Thyroid gland (tissue), 4 donors: ENCODE results near the gene ASPG.

ENCODE experiments used
- POLR2A ChIP-seq, 2 donors: fragments of 450-650 bp; IDR thresholded peaks; one replicate each; pipeline ENCODE4 v1.6.1; 2017; ENCODE audit warnings: antibody characterized with exemption in 2 of 2, mild to moderate bottlenecking in 2 of 2, moderate library complexity in 1 of 2
- TF ChIP-seq, protein P1 (sequence below), 6 experiments: fragments of 200-600 bp in 3 of 6; fragments of 450-650 bp in 3 of 6; sonication (generic) in 3 of 6; IDR thresholded peaks; one replicate each; pipeline ENCODE4 v1.5.1; 2016 to 2019; ENCODE audit warnings: antibody characterized with exemption in 6 of 6, mild to moderate bottlenecking in 2 of 6, inconsistent platforms in 1 of 6, moderate library complexity in 1 of 6

GRCh38 chr14:104104076-104104901, 18.8 kb downstream of the ASPG start:
- no peak for TF ChIP-seq POLR2A (IDR thresholded peaks at IDR 0.05)
- TF ChIP-seq, protein P1, sequence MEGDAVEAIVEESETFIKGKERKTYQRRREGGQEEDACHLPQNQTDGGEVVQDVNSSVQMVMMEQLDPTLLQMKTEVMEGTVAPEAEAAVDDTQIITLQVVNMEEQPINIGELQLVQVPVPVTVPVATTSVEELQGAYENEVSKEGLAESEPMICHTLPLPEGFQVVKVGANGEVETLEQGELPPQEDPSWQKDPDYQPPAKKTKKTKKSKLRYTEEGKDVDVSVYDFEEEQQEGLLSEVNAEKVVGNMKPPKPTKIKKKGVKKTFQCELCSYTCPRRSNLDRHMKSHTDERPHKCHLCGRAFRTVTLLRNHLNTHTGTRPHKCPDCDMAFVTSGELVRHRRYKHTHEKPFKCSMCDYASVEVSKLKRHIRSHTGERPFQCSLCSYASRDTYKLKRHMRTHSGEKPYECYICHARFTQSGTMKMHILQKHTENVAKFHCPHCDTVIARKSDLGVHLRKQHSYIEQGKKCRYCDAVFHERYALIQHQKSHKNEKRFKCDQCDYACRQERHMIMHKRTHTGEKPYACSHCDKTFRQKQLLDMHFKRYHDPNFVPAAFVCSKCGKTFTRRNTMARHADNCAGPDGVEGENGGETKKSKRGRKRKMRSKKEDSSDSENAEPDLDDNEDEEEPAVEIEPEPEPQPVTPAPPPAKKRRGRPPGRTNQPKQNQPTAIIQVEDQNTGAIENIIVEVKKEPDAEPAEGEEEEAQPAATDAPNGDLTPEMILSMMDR (IDR thresholded peaks at IDR 0.05) = no peak
